ENCODE data around the gene LIMS2. TPM values are rescaled to one million over a fixed set of nuclear protein-coding genes. Genes with fewer than 3 reads are reported as not detected.

The LIMS2 gene
- total and polyA plus RNA-seq, 2 donors (not counting 3 experiments of a cell fraction or from before 2014, with no cell fraction given) = 48.3 to 55.6 TPM

- no peaks in the 10 kb centered on the region for H3K9me1 ChIP-seq (replicated peaks; ENCODE audit: control insufficient read depth, extremely low read depth, insufficient read depth, low read length)
- no peak for DNase-seq (ENCODE audit: low read depth, low spot score)
- no peaks in the 10 kb centered on the region for H3K9me3 ChIP-seq (replicated peaks; ENCODE audit: control insufficient read depth, insufficient read depth, low read length)
- H3K4me1 ChIP-seq (ENCODE audit: control insufficient read depth, extremely low read depth, insufficient read depth, low read length) = no peaks in the 10 kb centered on the region
- H3K36me3 ChIP-seq (ENCODE audit: control insufficient read depth in 2 of 2, extremely low read depth in 1 of 2, insufficient read depth in 2 of 2, low read length in 2 of 2) = no peaks in the 10 kb centered on the region
- TF ChIP-seq MAX (IDR thresholded peaks at IDR 0.05; ENCODE audit: insufficient read depth, insufficient read length) (no peak), MYC (IDR thresholded peaks at IDR 0.05; ENCODE audit: low read depth, low read length) (no peak), FOS (IDR thresholded peaks at IDR 0.05; ENCODE audit: borderline replicate concordance, insufficient read depth, low read length) (no peak), GATA2 (IDR thresholded peaks at IDR 0.05; ENCODE audit: insufficient read depth, insufficient read length, low read depth, low read length) (no peak), JUN (IDR thresholded peaks at IDR 0.05; ENCODE audit: borderline replicate concordance, insufficient read depth, insufficient read length, low read depth) (no peak), CTCF (IDR thresholded peaks at IDR 0.05; ENCODE audit: extremely low read depth in 1 of 2, insufficient read depth in 1 of 2, low read depth in 1 of 2, low read length in 2 of 2) (no peak)
- H3K4me3 ChIP-seq (replicated peaks in 1 of 3; ENCODE audit: insufficient read depth in 1 of 3, low read depth in 1 of 3, low read length in 3 of 3) = no peak overlapping the region
- H3K27ac ChIP-seq (ENCODE audit: insufficient read depth, low read depth, low read length) = no peak overlapping the region
- no peaks in the 10 kb centered on the region for H3K79me2 ChIP-seq (ENCODE audit: control insufficient read depth, insufficient read depth, low read length)
- no peaks in the 10 kb centered on the region for H4K20me1 ChIP-seq (replicated peaks; ENCODE audit: control insufficient read depth, extremely low read depth, insufficient read depth, low read length)
- ChIA-PET POLR2A (no interaction called here), CTCF (interaction anchor here (2.2 to 6.2 kb wide), 6 partner anchors 18 to 108 kb away, joined by 23 to 424 read pairs (median 98); partner anchors contain the start of genes LIMS2 and SFT2D3)
- H2AFZ ChIP-seq (ENCODE audit: low read depth, low read length) = no peak overlapping the region
- H3K27me3 ChIP-seq (ENCODE audit: control insufficient read depth in 2 of 2, insufficient read depth in 2 of 2, low read length in 2 of 2) = no peaks in the 10 kb centered on the region
- intact Hi-C loops (cut with micrococcal nuclease) = loop anchor here (5.0 to 10.0 kb wide), 2 partner anchors 220 to 262 kb away; partner anchors contain the start of genes POLR2D and WDR33
- no peak for FAIRE-seq
- BruUV-seq (replicated peaks) = no TSS peak
- H3K9ac ChIP-seq (replicated peaks; ENCODE audit: extremely low read depth, insufficient read depth, low read length) = no peak overlapping the region
- dilution Hi-C loops (cut with MboI; ENCODE audit: extremely low pct_ligation_motif_present, low sequenced_read_pairs) = no loop called here
- H3K4me2 ChIP-seq (ENCODE audit: insufficient read depth, low read length) = no peak overlapping the region
Observed at GRCh38 chr2:127592761-127593227, 82.5 kb downstream of the LIMS2 start.
